SK-N-SH (cell line): ENCODE data around the gene BCL11A. TPM values are rescaled to one million over a fixed set of nuclear protein-coding genes. Genes with fewer than 3 reads are reported as not detected.

Experiments used
- CTCF ChIA-PET: fragments of 300-600, 350-600 bp; formaldehyde crosslinking; extraction: SDS; loops from one replicate; lab custom pipeline; 2021; lab: Yijun Ruan, JAX
- POLR2A ChIA-PET: fragments of 350-600 bp; sonication (Branson Sonifier 250); formaldehyde crosslinking; extraction: SDS; loops from one replicate; lab custom pipeline; 2020; ENCODE audit warnings: antibody characterized with exemption, inconsistent platforms; lab: Yijun Ruan, JAX
- DNase-seq: peaks from one replicate; pipeline ENCODE4 v3.0.0; 2012
- H2AFZ ChIP-seq: fragments of 200-600 bp; sonication (generic); 2 replicates; pipeline ENCODE4 v1.8.1; 2016; ENCODE audit warnings: antibody characterized with exemption, mild to moderate bottlenecking, low read depth
- H3F3A ChIP-seq: fragments of 200-600 bp; sonication (generic); replicated peaks from 2 replicates; pipeline ENCODE3; 2016; ENCODE audit warnings: antibody characterized with exemption, mild to moderate bottlenecking; ENCODE audit not compliant: insufficient read depth
- H3K27ac ChIP-seq, 2 experiments: fragments of 200-500 bp in 1 of 2; fragments of 200-600 bp in 1 of 2; sonication (Bioruptor generic) in 1 of 2; sonication (generic), shearing (Covaris generic) in 1 of 2; 2 replicates each; pipeline versions ENCODE4 v1.5.1 to v1.6.1; 2014 to 2016; ENCODE audit warnings: low read depth in 2 of 2, inconsistent platforms in 1 of 2, low read length in 1 of 2, mild to moderate bottlenecking in 1 of 2, mixed read lengths in 1 of 2
- H3K27me3 ChIP-seq: fragments of 200-600 bp; sonication (generic), shearing (Covaris generic); 2 replicates; pipeline ENCODE4 v1.6.1; 2016; ENCODE audit warnings: mixed run types; ENCODE audit not compliant: insufficient read depth
- H3K36me3 ChIP-seq, 2 experiments: fragments of 200-500 bp in 1 of 2; fragments of 200-600 bp in 1 of 2; sonication (Bioruptor generic) in 1 of 2; sonication (generic) in 1 of 2; replicated peaks in 1 of 2; 2 replicates each; pipeline versions ENCODE3 to v1.5.1; 2014 to 2016; ENCODE audit warnings: low read length in 1 of 2, mild to moderate bottlenecking in 1 of 2; ENCODE audit not compliant: insufficient read depth in 2 of 2, control insufficient read depth in 1 of 2
- H3K4me1 ChIP-seq, 2 experiments: fragments of 200-500 bp in 1 of 2; fragments of 200-600 bp in 1 of 2; sonication (Bioruptor generic) in 1 of 2; sonication (generic), shearing (Covaris generic) in 1 of 2; 2 replicates each; pipeline versions ENCODE4 v1.5.1 to v1.6.1; 2014 to 2016; ENCODE audit warnings: low read depth in 1 of 2, low read length in 1 of 2, mixed run types in 1 of 2; ENCODE audit not compliant: insufficient read depth in 2 of 2, control insufficient read depth in 1 of 2
- H3K4me2 ChIP-seq: fragments of 200-600 bp; sonication (generic), shearing (Covaris generic); 2 replicates; pipeline ENCODE4 v1.6.1; 2017; ENCODE audit warnings: mixed run types
- H3K4me3 ChIP-seq, 2 experiments: fragments of 200-500 bp in 1 of 2; fragments of 200-600 bp in 1 of 2; sonication (Bioruptor generic) in 1 of 2; sonication (generic), shearing (Covaris generic) in 1 of 2; 2 replicates each; pipeline versions ENCODE4 v1.5.1 to v1.8.1; 2014 to 2016; ENCODE audit warnings: low read depth in 2 of 2, inconsistent platforms in 1 of 2, low read length in 1 of 2, mild to moderate bottlenecking in 1 of 2, mixed read lengths in 1 of 2, moderate library complexity in 1 of 2
- H3K79me2 ChIP-seq: fragments of 200-600 bp; sonication (generic); 2 replicates; pipeline ENCODE4 v1.8.1; 2017; ENCODE audit warnings: mild to moderate bottlenecking; ENCODE audit not compliant: insufficient read depth
- H3K9ac ChIP-seq: fragments of 200-600 bp; sonication (generic); 2 replicates; pipeline ENCODE4 v1.6.1; 2017; ENCODE audit warnings: mixed run types
- H3K9me2 ChIP-seq: fragments of 200-600 bp; sonication (generic); 2 replicates; pipeline ENCODE4 v1.6.1; 2017; ENCODE audit warnings: mixed run types
- H3K9me3 ChIP-seq: fragments of 200-600 bp; sonication (generic); 2 replicates; pipeline ENCODE4 v1.6.1; 2017; ENCODE audit warnings: mixed run types, mild to moderate bottlenecking, moderate library complexity
- H4K20me1 ChIP-seq: fragments of 200-600 bp; sonication (generic); 2 replicates; pipeline ENCODE4 v1.6.1; 2017; ENCODE audit warnings: mild to moderate bottlenecking, mixed run types; ENCODE audit not compliant: insufficient read depth
- CHD2 ChIP-seq: fragments of 150-350 bp; IDR thresholded peaks from 2 replicates; pipeline ENCODE4 v1.6.1; 2018; ENCODE audit warnings: low read length; ENCODE audit not compliant: partially characterized antibody
- CTCF ChIP-seq: fragments of 200-600 bp; sonication (generic); IDR thresholded peaks from 2 replicates; pipeline ENCODE4 v1.6.1; 2017; ENCODE audit warnings: antibody characterized with exemption, mild to moderate bottlenecking, moderate library complexity
- EZH2phosphoT487 ChIP-seq: fragments of 200-600 bp; sonication (generic); IDR thresholded peaks from 2 replicates; pipeline ENCODE4 v1.6.1; 2017; ENCODE audit warnings: low read depth, mixed run types, mild to moderate bottlenecking, antibody characterized with exemption, moderate library complexity, borderline replicate concordance
- FOSL2 ChIP-seq: IDR thresholded peaks from 2 replicates; pipeline ENCODE4 v1.4.0; 2012; ENCODE audit warnings: low read depth, mild to moderate bottlenecking, moderate library complexity, borderline replicate concordance
- GABPA ChIP-seq: IDR thresholded peaks from 2 replicates; pipeline ENCODE4 v1.4.0; 2012; ENCODE audit warnings: low read depth, mild to moderate bottlenecking
- GATA2 ChIP-seq: sonication (generic); formaldehyde crosslinking; IDR thresholded peaks from 2 replicates; pipeline ENCODE4 v1.5.0; 2020; ENCODE audit warnings: mild to moderate bottlenecking, missing genetic modification reagents
- IRF3 ChIP-seq: fragments of 150-350 bp; IDR thresholded peaks from 2 replicates; pipeline ENCODE4 v1.6.1; 2016; ENCODE audit warnings: mild to moderate bottlenecking, low read depth, low read length
- MEF2A ChIP-seq: IDR thresholded peaks from 2 replicates; pipeline ENCODE4 v1.4.0; 2012; ENCODE audit warnings: low read depth, borderline replicate concordance
- MXI1 ChIP-seq: IDR thresholded peaks from 2 replicates; pipeline ENCODE4 v1.6.1; 2012; ENCODE audit warnings: mild to moderate bottlenecking, low read depth, low read length, improper control_type of control experiment
- NFIC ChIP-seq: IDR thresholded peaks from 2 replicates; pipeline ENCODE4 v1.4.0; 2012; ENCODE audit warnings: borderline replicate concordance
- NRF1 ChIP-seq: IDR thresholded peaks from 2 replicates; pipeline ENCODE4 v1.6.1; 2012; ENCODE audit warnings: low read depth, mild to moderate bottlenecking, low read length
- POLR2AphosphoS5 ChIP-seq: IDR thresholded peaks from 2 replicates; pipeline ENCODE4 v1.6.1; 2012; ENCODE audit warnings: low read depth, low read length
- RCOR1 ChIP-seq: fragments of 150-350 bp; IDR thresholded peaks from 2 replicates; pipeline ENCODE4 v1.6.1; 2017; ENCODE audit warnings: antibody characterized with exemption, low read length
- RFX5 ChIP-seq: IDR thresholded peaks from 2 replicates; pipeline ENCODE4 v1.6.1; 2012; ENCODE audit warnings: mild to moderate bottlenecking, improper control_type of control experiment, low read length
- RXRA ChIP-seq: IDR thresholded peaks from 2 replicates; pipeline ENCODE4 v1.4.0; 2012; ENCODE audit warnings: low read depth, mild to moderate bottlenecking, borderline replicate concordance
- SIN3A ChIP-seq: IDR thresholded peaks from 2 replicates; pipeline ENCODE4 v1.6.1; 2012; ENCODE audit warnings: low read depth, mild to moderate bottlenecking, low read length, moderate library complexity, borderline replicate concordance
- SMC3 ChIP-seq: IDR thresholded peaks from 2 replicates; pipeline ENCODE4 v1.6.1; 2012; ENCODE audit warnings: low read depth, low read length, improper control_type of control experiment
- TAF1 ChIP-seq: IDR thresholded peaks from 2 replicates; pipeline ENCODE4 v1.6.1; 2012; ENCODE audit warnings: low read depth, mild to moderate bottlenecking, low read length, moderate library complexity, borderline replicate concordance
- TCF12 ChIP-seq: IDR thresholded peaks from 2 replicates; pipeline ENCODE4 v1.4.0; 2012
- ZBTB33 ChIP-seq: IDR thresholded peaks from 2 replicates; pipeline ENCODE4 v1.4.0; 2012; ENCODE audit warnings: low read depth, borderline replicate concordance
- WGBS: methylation state at CpG from one replicate; pipeline ENCODE4 v1.1.6; 2017; ENCODE audit warnings: low lambda C conversion rate; 5-methylcytosine and 5-hydroxymethylcytosine counted together
- polyA plus RNA-seq, 3 experiments: library from polyadenylated mRNA; depleted of rRNA; stranded (reverse); fragments of >200 nt; gene quantifications; 2 replicates each; pipeline ENCODE4 v1.2.3, GENCODE V29; 2012

BCL11A gene
- polyA plus RNA-seq, 1 of the 3 experiments (the other 2 are of a cell fraction), result 1.9 TPM

- Histone ChIP-seq H3K9me3 (no peaks in the 10 kb centered on the region), H2AFZ (no peak overlapping the region), H3K9me2 (no peaks in the 10 kb centered on the region), H3F3A (no peaks in the 10 kb centered on the region), H3K27me3 (peaks cover 17% of the 10 kb centered on the region; the same call in 1 of the 2 replicates), H3K4me3 (no peak overlapping the region), H3K79me2 (no peaks in the 10 kb centered on the region), H3K27ac (no peak overlapping the region), H4K20me1 (no peaks in the 10 kb centered on the region), H3K4me2 (no peak overlapping the region), H3K4me1 (no peaks in the 10 kb centered on the region; a peak in 1 of 4 replicates), H3K36me3 (no peaks in the 10 kb centered on the region), H3K9ac (no peak overlapping the region)
- WGBS, result 6% methylated on average over 2 of the region's 2 CpGs
- TF ChIP-seq RCOR1, result no peak
- TF ChIP-seq GATA2, result 0 out of 2 replicates have a peak, but pooled peaks have one; percentile 18
- ChIA-PET POLR2A (no interaction called here), CTCF (interaction anchor here (1.2 kb wide), 1 partner anchor 174 kb away, joined by 3 read pairs; no protein-coding TSS in a partner anchor)
- DNase-seq, result peak; percentile 61
Observed at GRCh38 chr2:60407398-60407797, 146.1 kb downstream of the BCL11A start.

GRCh38 chr2:60406192-60406591, 147.3 kb downstream of the BCL11A start:
- Histone ChIP-seq H3K27ac (no peak overlapping the region), H3K4me2 (no peak overlapping the region), H3K27me3 (peaks cover 17% of the 10 kb centered on the region; the same call in 1 of the 2 replicates), H4K20me1 (no peaks in the 10 kb centered on the region), H2AFZ (no peak overlapping the region), H3K4me1 (no peaks in the 10 kb centered on the region; a peak in 1 of 4 replicates), H3K36me3 (no peaks in the 10 kb centered on the region), H3K79me2 (no peaks in the 10 kb centered on the region), H3K4me3 (no peak overlapping the region), H3F3A (no peaks in the 10 kb centered on the region), H3K9ac (no peak overlapping the region), H3K9me3 (no peaks in the 10 kb centered on the region), H3K9me2 (no peaks in the 10 kb centered on the region)
- TF ChIP-seq SMC3, result no peak
- no peak for TF ChIP-seq EZH2phosphoT487
- TF ChIP-seq NFIC, result no peak
- TF ChIP-seq RXRA, result no peak
- no peak for TF ChIP-seq TCF12
- TF ChIP-seq MEF2A, result no peak
- TF ChIP-seq RFX5, result no peak
- TF ChIP-seq TAF1, result no peak
- TF ChIP-seq GABPA, result no peak
- no peak for TF ChIP-seq CHD2
- TF ChIP-seq SIN3A, result no peak
- TF ChIP-seq FOSL2, result no peak
- TF ChIP-seq CTCF, result no peak
- no peak for TF ChIP-seq NRF1
- TF ChIP-seq POLR2AphosphoS5, result no peak
- no peak for TF ChIP-seq MXI1
- TF ChIP-seq ZBTB33, result no peak
- no peak for TF ChIP-seq IRF3
- POLR2A ChIA-PET, result no interaction called here
- 57% methylated on average over 7 of the region's 7 CpGs for WGBS
- CTCF ChIA-PET, result no interaction called here
- DNase-seq, result no peak
